CD4-positive, alpha-beta T cell treated with Interleukin-4 for 4 hours (primary cell): ENCODE measurements around the gene EPB42.
"Not testable (repeated sequence)": the region's sequence is repeated elsewhere in the genome, so short reads cannot be mapped to it uniquely, and the experiment has no call there.

Experiments
- DNase-seq: peaks from one replicate; pipeline ENCODE4 v3.0.0-alpha.2; 2020

Gene EPB42

GRCh38 chr15:43239732-43240491 is 19.1 kb upstream of the EPB42 start:
- no peak for DNase-seq

GRCh38 chr15:43238671-43239131 is 17.9 kb upstream of the EPB42 start:
- no peak for DNase-seq

- no peak for DNase-seq
These were observed 17.1 kb upstream of the EPB42 start for GRCh38 chr15:43237842-43238470.

- no peak for DNase-seq
These were observed 14.7 kb upstream of the EPB42 start for GRCh38 chr15:43235536-43235935.

- DNase-seq: no peak
These were observed 11.6 kb upstream of the EPB42 start for GRCh38 chr15:43232289-43232874.

GRCh38 chr15:43230640-43231115 is 9.9 kb upstream of the EPB42 start:
- no peak for DNase-seq

- DNase-seq: no peak
These were observed 9.2 kb upstream of the EPB42 start for GRCh38 chr15:43229977-43230376.

- DNase-seq: no peak
These were observed 5.9 kb upstream of the EPB42 start for GRCh38 chr15:43226436-43227305.

- DNase-seq: not testable (repeated sequence)
These were observed 5.1 kb upstream of the EPB42 start for GRCh38 chr15:43225950-43226255.

GRCh38 chr15:43225201-43225949 is 4.6 kb upstream of the EPB42 start:
- DNase-seq: peak; percentile 50

GRCh38 chr15:43221422-43221821 is 604 bp upstream of the EPB42 start:
- DNase-seq: no peak

GRCh38 chr15:43219929-43220928 is 589 bp downstream of the EPB42 start:
- no peak for DNase-seq

- no peak for DNase-seq
These were observed 1.7 kb downstream of the EPB42 start for GRCh38 chr15:43218908-43219706.

GRCh38 chr15:43215961-43216360 is 4.9 kb downstream of the EPB42 start:
- DNase-seq: no peak

- no peak for DNase-seq
These were observed 6.1 kb downstream of the EPB42 start for GRCh38 chr15:43214592-43215295.

GRCh38 chr15:43214169-43214568 is 6.6 kb downstream of the EPB42 start:
- DNase-seq: no peak

- no peak for DNase-seq
These were observed 7.4 kb downstream of the EPB42 start for GRCh38 chr15:43213466-43213865.

GRCh38 chr15:43212951-43213350 is 7.9 kb downstream of the EPB42 start:
- no peak for DNase-seq

GRCh38 chr15:43212299-43212698 is 8.5 kb downstream of the EPB42 start:
- DNase-seq: no peak
